GM12878 (cell line): Measurements from ENCODE around the gene RAD23B. TPM values are rescaled to one million over a fixed set of nuclear protein-coding genes. Genes with fewer than 3 reads are reported as not detected.

Experiments
- ATAC-seq: fragments of 200-7000 bp; cut with Tn5 transposase; 3 replicates; pipeline ENCODE4 v1.9.1; 2020; ENCODE audit warnings: mild to moderate bottlenecking, moderate library complexity
- BruUV-seq: library from RNA; stranded (reverse); fragments of 400-500 nt; replicated peaks from 2 replicates; lab custom pipeline; 2021; lab: Mats Ljungman, UMichigan
- CTCF ChIA-PET: fragments of 300-600 bp; sonication (Branson Sonifier 250); formaldehyde crosslinking; extraction: SDS; loops from one replicate; lab custom pipeline; 2021; ENCODE audit warnings: inconsistent platforms; lab: Yijun Ruan, JAX
- POLR2A ChIA-PET: fragments of 350-600 bp; formaldehyde crosslinking; extraction: SDS; loops from one replicate; lab custom pipeline; 2021; ENCODE audit warnings: inconsistent platforms; lab: Charles Lee
- RAD21 ChIA-PET: fragments of 300-600 bp; sonication (Branson Sonifier 250); formaldehyde crosslinking; loops from one replicate; lab custom pipeline; 2023; ENCODE audit warnings: antibody characterized with exemption; ENCODE audit not compliant: unreplicated experiment; lab: Charles Lee
- SMC1A ChIA-PET: fragments of 300-600 bp; sonication (Branson Sonifier 250); formaldehyde crosslinking; loops from one replicate; lab custom pipeline; 2023; ENCODE audit not compliant: unreplicated experiment, uncharacterized antibody; lab: Charles Lee
- DNase-seq: peaks from one replicate; pipeline ENCODE4 v3.0.0-alpha.2; 2011; ENCODE audit warnings: low read depth, low spot score
- FAIRE-seq: peaks from 3 replicates; lab custom pipeline; 2011; peaks lifted over from hg19 to GRCh38; lab: Jason Lieb, UNC
- H2AFZ ChIP-seq: 2 replicates; pipeline ENCODE4 v1.6.0; 2011; ENCODE audit warnings: low read depth, low read length, control low read depth; ENCODE audit not compliant: control insufficient read depth
- H3K27ac ChIP-seq: 2 replicates; pipeline ENCODE4 v1.5.1; 2011; ENCODE audit warnings: control low read depth; ENCODE audit not compliant: control insufficient read depth, insufficient read depth
- H3K27me3 ChIP-seq, 2 experiments: replicated peaks in 1 of 2; 2 replicates each; pipeline versions ENCODE4 v1.6.0 to v1.6.1; 2011; ENCODE audit warnings: low read length in 1 of 2; ENCODE audit not compliant: control insufficient read depth in 2 of 2, insufficient read depth in 2 of 2
- H3K36me3 ChIP-seq, 2 experiments: 2 replicates each; pipeline ENCODE4 v1.5.1; 2011; ENCODE audit warnings: low read length in 1 of 2; ENCODE audit not compliant: control insufficient read depth in 2 of 2, insufficient read depth in 2 of 2
- H3K4me1 ChIP-seq: 2 replicates; pipeline ENCODE4 v1.6.1; 2011; ENCODE audit warnings: mild to moderate bottlenecking, low read length, moderate library complexity, mixed read lengths; ENCODE audit not compliant: control insufficient read depth, insufficient read depth
- H3K4me2 ChIP-seq: 2 replicates; pipeline ENCODE4 v1.6.0; 2011; ENCODE audit warnings: control low read depth; ENCODE audit not compliant: control insufficient read depth, insufficient read depth
- H3K4me3 ChIP-seq: fragments of 200-600 bp; sonication (generic); 2 replicates; pipeline ENCODE4 v1.5.1; 2016
- H3K79me2 ChIP-seq: 2 replicates; pipeline ENCODE4 v1.6.0; 2011; ENCODE audit warnings: low read length; ENCODE audit not compliant: control insufficient read depth, insufficient read depth
- H3K9ac ChIP-seq: 2 replicates; pipeline ENCODE4 v1.8.0; 2011; ENCODE audit warnings: low read length, control low read depth, mixed read lengths; ENCODE audit not compliant: control insufficient read depth, insufficient read depth
- H3K9me3 ChIP-seq: replicated peaks from 3 replicates; pipeline ENCODE4 v1.5.1; 2011; ENCODE audit warnings: mild to moderate bottlenecking, low read length; ENCODE audit not compliant: control insufficient read depth, insufficient read depth
- H4K20me1 ChIP-seq: 2 replicates; pipeline ENCODE4 v1.6.0; 2011; ENCODE audit not compliant: control insufficient read depth, insufficient read depth
- BACH1 ChIP-seq: fragments of 450-650 bp; IDR thresholded peaks from 2 replicates; pipeline ENCODE4 v1.6.1; 2017; ENCODE audit warnings: mild to moderate bottlenecking, borderline replicate concordance
- FOS ChIP-seq: IDR thresholded peaks from 3 replicates; pipeline ENCODE4 v1.6.1; 2011; ENCODE audit warnings: borderline replicate concordance; ENCODE audit not compliant: insufficient read length; ENCODE audit errors: extremely low read depth
- IRF4 ChIP-seq: IDR thresholded peaks from 2 replicates; pipeline ENCODE4 v1.6.1; 2011; ENCODE audit warnings: low read depth, low read length
- KLF5 ChIP-seq: fragments of 450-650 bp; IDR thresholded peaks from 2 replicates; pipeline ENCODE4 v1.6.1; 2014; ENCODE audit warnings: mild to moderate bottlenecking; ENCODE audit not compliant: partially characterized antibody
- REST ChIP-seq: IDR thresholded peaks from 2 replicates; pipeline ENCODE4 v1.6.1; 2012; ENCODE audit warnings: mild to moderate bottlenecking, low read depth, low read length
- ZBTB4 ChIP-seq: fragments of 450-650 bp; formaldehyde crosslinking; IDR thresholded peaks from 2 replicates; pipeline ENCODE4 v1.4.0; 2022; ENCODE audit warnings: mild to moderate bottlenecking, moderate library complexity
- WGBS: methylation state at CpG from one replicate; pipeline ENCODE4 v1.1.6; 2016; ENCODE audit warnings: low lambda C conversion rate; ENCODE audit not compliant: insufficient replicate concordance, insufficient coverage; ENCODE audit errors: missing lambda C conversion rate; 5-methylcytosine and 5-hydroxymethylcytosine counted together
- in situ Hi-C: fragments of 300-500 bp; cut with MboI; formaldehyde crosslinking; loops from 9 replicates; pipeline ENCODE4 v1.14.3; 2018; ENCODE audit warnings: mixed read lengths
- intact Hi-C: fragments of 100-400 bp; cut with micrococcal nuclease; formaldehyde crosslinking; loops from one replicate; pipeline ENCODE4 v1.14.2; 2022; ENCODE audit not compliant: unreplicated experiment
- polyA plus RNA-seq, 11 experiments: library from polyadenylated mRNA; depleted of rRNA in 4 of 11; unstranded in 6 of 11; stranded (reverse) in 5 of 11; fragments of >200 nt; fragmentation: Nextera tagmentation in 4 of 11; fragmentation: Illumina TruSeq in 1 of 11; extraction: Ambion mirVana in 4 of 11; extraction: Trizol in 1 of 11; gene quantifications; 1 replicate in 1 of 11; 2 replicates in 10 of 11; pipeline versions ENCODE4 v1.2.1 to v1.2.3, GENCODE V29; 2011 to 2016; ENCODE audit warnings: inconsistent platforms in 2 of 11, missing spikeins in 2 of 11, low read depth in 1 of 11
- total RNA-seq, 4 experiments: library from RNA; depleted of rRNA in 3 of 4; stranded (reverse); fragments of >200 nt in 3 of 4; fragmentation: Illumina TruSeq in 1 of 4; extraction: Trizol in 1 of 4; gene quantifications; 2 replicates each; pipeline versions ENCODE4 v1.2.1 to v1.2.3, GENCODE V29; 2013 to 2021

RAD23B gene
- total and polyA plus RNA-seq, 10 of the 15 experiments (the other 5 are each of a cell fraction or from before 2014, with no cell fraction given), result 10.3 to 256 (median 54.6) TPM

GRCh38 chr9:107328510-107328909 is 45.4 kb downstream of the RAD23B start:
- Histone ChIP-seq H3K27me3 (no peaks in the 10 kb centered on the region), H3K4me3 (no peak overlapping the region), H4K20me1 (no peaks in the 10 kb centered on the region), H2AFZ (no peak overlapping the region), H3K36me3 (peaks cover 7 to 53% of the 10 kb centered on the region in 2 experiments), H3K4me1 (no peaks in the 10 kb centered on the region), H3K9ac (no peak overlapping the region), H3K27ac (no peak overlapping the region), H3K79me2 (peaks cover 6% of the 10 kb centered on the region), H3K4me2 (no peak overlapping the region), H3K9me3 (peaks cover 5% of the 10 kb centered on the region; the same call in 2 of the 3 replicates)
- ATAC-seq (no peak), DNase-seq (no peak), FAIRE-seq (no peak)
- CTCF ChIA-PET, result interaction anchor here (1.0 to 4.6 kb wide), 3 partner anchors 9 to 31 kb away, joined by 3 to 37 read pairs (median 3); no protein-coding TSS in a partner anchor
- in situ Hi-C loops (no loop called here), intact Hi-C loops (no loop called here)
- TF ChIP-seq ZBTB4 (CRISPR knock-in tag) (no peak), REST (no peak), KLF5 (no peak), IRF4 (no peak), BACH1 (no peak), FOS (no peak)
- BruUV-seq, result no TSS peak
- POLR2A ChIA-PET, result no interaction called here
- 97% methylated on average over 7 of the region's 7 CpGs for WGBS
- RAD21 ChIA-PET, result interaction anchor here (1.0 to 1.2 kb wide), 2 partner anchors 13 to 107 kb away, joined by 3 to 4 read pairs; no protein-coding TSS in a partner anchor
- SMC1A ChIA-PET, result interaction anchor here (0.8 to 2.0 kb wide), 10 partner anchors 9 to 155 kb away, joined by 3 to 15 read pairs (median 4); no protein-coding TSS in a partner anchor
